GM13977 (cell line): ENCODE data around the gene ANKRD66.

Experiments
- DNase-seq: peaks from one replicate; pipeline ENCODE4 v3.0.0; 2012; ENCODE audit warnings: low spot score
- CTCF ChIP-seq: IDR thresholded peaks from 2 replicates; pipeline ENCODE4 v1.5.1; 2012; ENCODE audit warnings: mild to moderate bottlenecking, control low read depth; ENCODE audit not compliant: insufficient read depth; ENCODE audit errors: extremely low read depth, missing control alignments
- in situ Hi-C: fragments of 300-500 bp; cut with MboI; formaldehyde crosslinking; loops from one replicate; pipeline ENCODE4 v1.12.0; 2022; ENCODE audit warnings: low sequenced_read_pairs, low pct_unique_long_range_greater_than_20kb, mixed read lengths, inconsistent platforms; ENCODE audit not compliant: unreplicated experiment

The ANKRD66 gene

DNA sequence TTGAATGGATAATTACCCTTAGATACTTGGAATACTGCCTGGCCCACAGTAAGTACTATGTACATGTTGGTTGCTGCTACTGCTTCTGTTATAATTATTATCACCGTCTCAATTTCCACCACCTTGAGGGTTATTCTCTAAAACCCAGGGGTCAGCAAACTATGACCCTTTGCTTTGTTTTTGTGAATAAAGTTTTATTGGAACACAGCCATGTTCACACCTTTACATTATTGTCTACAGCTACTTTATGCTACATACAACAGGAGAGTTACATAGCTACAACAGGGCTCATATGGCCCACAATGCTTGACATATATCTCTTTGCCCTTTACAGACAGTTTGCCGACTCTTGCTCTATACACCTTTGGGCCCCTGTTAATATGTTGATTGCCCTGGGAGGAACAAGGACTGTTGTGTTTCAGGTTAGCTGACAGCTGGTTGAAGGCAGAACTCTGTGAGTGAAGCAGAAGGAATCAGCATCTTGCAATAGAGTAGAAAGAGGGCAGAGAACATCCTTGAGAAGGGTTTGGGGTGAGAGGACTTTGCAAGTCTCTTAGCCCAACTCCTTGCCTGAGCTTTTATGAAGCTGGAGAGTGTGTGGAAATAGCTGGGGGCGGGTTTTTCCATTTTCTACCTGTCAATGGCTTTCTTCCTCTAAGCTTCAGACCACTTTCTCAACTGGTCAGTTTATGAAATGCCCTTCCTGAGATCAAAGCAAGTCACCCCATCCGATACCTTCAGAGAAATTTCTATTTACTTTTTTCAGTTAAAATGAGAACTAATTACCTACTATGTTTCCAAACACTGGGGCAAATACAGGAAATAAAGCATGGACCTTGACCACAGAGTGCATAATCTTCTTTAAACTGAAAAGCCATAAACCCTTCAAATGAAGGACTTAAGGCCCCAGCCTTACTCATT lies 43.0 kb downstream of the ANKRD66 start:
- DNase-seq = no peak
- no peak for TF ChIP-seq CTCF
- in situ Hi-C loops = no loop called here

- in situ Hi-C loops = no loop called here
- DNase-seq = no peak
- TF ChIP-seq CTCF = no peak
These were observed 43.7 kb downstream of the ANKRD66 start for GRCh38 chr6:46790355-46790874.

DNA sequence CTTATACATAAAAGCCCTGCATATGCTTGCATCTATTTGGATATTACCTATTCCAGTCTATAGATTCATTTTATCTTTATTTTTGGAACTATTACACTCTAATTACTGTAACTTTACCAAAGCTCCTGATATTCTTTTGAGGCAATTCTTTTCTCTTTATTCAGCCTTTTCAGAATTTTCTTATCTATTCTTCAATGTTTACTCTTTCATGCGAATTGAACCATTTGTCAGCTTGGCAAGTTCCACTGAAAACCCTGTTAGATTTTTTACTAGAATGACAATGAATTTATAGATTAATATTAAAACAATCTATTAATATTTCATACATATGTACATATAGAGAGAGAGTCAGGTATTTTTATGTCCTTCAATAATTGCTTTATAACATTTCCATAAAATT lies 45.9 kb downstream of the ANKRD66 start:
- TF ChIP-seq CTCF = no peak
- in situ Hi-C loops = no loop called here
- no peak for DNase-seq

GRCh38 chr6:46793138-46793537 lies 46.4 kb downstream of the ANKRD66 start, which contains the start of gene MEP1A:
Gene MEP1A, plus strand, starts transcription at chr6:46793389. Its CDS starts 10 bp downstream, at chr6:46793399.
- in situ Hi-C loops = no loop called here
- DNase-seq = no peak
- no peak for TF ChIP-seq CTCF

GRCh38 chr6:46794068-46794467 lies 47.3 kb downstream of the ANKRD66 start:
- DNase-seq = no peak
- no peak for TF ChIP-seq CTCF
- in situ Hi-C loops = no loop called here

- no peak for TF ChIP-seq CTCF
- DNase-seq = no peak
- in situ Hi-C loops = no loop called here
These were observed 49.1 kb downstream of the ANKRD66 start for GRCh38 chr6:46795816-46796215.
